NCI-H345 (cell line): ENCODE results near the gene SLC6A17.

Experiments used
- DNase-seq: peaks from one replicate; lab custom pipeline; 2025; lab: John Stamatoyannopoulos, UW

The SLC6A17 gene

GRCh38 chr1:110135666-110136065, 14.6 kb upstream of the SLC6A17 start:
- peak; percentile 71 for DNase-seq

- peak; percentile 96 for DNase-seq
These were observed 13.4 kb upstream of the SLC6A17 start for GRCh38 chr1:110136911-110137310.

DNA sequence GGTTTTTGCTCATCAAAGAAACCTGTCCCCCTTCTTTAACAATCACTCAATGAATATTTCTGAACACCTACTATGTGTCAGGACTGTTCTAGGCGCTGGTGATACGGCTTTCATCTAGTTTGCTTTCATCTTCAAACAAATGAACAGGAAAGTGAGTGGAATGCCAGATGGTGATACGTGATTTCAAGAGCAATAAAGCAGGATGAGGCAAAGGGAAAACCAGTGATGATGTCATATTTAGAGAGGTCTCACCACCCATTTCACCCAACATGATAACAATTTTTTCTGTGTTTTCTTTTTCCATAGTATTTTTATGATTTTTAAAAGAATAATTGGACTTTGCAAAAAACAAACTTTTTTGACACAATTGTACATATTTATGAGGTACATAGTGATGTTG, 11.3 kb upstream of the SLC6A17 start:
- DNase-seq = no peak

GRCh38 chr1:110144366-110144765, 5.9 kb upstream of the SLC6A17 start:
- DNase-seq = no peak

GRCh38 chr1:110148961-110149360, 1.3 kb upstream of the SLC6A17 start:
- DNase-seq = peak; percentile 54

- no peak for DNase-seq
These were observed 928 bp downstream of the SLC6A17 start for GRCh38 chr1:110151175-110151669.

DNA sequence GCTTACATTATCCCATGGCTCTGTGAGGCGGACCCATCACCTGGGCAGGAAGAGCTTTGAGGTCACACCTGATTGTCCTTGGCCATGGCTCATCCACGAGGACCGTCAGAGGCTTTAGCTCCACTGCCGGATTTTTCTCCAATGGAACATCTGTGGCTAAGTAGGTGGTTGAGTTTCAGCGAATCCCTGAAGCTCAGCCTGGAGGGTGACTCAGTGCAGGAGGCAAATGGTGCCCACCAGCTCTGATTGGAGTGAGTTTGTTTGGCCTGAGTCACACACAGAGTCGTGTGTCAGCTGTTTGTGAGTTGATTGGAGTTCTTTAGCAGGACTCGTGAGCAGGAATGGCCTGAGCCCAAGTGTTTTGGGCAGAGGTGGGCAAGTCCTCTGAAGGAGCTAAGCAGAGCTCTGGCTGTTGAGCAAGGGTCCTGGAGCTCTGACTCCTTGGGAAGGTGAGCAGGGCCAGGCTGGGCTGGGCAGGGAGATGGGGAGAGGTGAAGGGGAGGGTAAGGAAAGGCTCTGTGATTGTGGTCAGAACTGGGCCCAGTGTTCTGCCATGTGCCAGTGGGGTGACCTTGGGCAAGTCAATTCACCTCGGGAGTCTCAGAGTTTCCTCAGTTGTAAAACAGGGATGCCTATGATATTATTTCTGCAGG, 2.0 kb downstream of the SLC6A17 start:
- no peak for DNase-seq

DNA sequence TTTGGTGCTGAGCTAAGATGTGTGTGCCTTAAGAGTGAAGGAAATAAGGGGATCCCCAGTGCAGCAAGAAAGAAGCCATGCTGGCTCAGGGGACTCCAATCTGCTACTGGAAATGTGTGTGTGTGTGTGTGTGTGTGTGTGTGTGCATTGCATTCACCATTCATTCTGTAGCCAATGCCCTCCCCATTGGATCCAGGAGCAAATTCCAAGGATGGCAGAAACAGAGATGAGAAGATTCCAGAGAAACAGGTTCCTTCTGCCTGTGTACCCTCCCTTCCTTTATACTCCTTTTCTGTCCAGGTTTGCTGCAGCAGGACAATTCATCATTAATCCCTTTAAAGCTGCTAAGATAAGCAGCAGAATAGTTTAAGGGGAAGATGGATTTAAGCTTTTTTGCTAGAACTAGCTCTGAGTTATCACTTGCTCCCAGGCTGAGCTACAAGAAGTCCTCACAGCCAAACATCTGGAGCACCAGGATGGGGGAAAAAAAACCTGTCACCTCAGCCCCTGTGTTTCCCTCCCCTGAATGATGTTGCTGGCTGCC, 3.2 kb downstream of the SLC6A17 start:
- no peak for DNase-seq

GRCh38 chr1:110155878-110156522, 5.7 kb downstream of the SLC6A17 start:
- no peak for DNase-seq

DNA sequence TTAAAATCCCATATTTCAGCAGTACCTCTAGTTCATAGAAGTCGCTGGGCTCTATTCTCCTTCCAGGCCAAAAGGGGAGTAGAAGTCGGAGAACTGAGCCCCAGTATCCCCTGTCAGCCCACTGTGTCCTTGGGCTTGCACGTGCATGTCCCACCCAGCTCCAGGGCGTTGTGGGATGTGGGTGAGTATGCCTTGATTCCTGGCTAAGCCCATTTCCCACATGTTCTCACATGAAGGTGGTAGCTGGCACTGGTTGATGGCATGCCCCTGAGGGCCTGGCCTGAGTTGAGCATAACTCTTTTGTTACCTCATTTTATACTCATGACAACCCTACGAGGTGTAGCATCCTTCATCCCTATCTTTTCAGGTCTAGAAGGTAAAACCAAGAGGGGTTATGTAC, 8.0 kb downstream of the SLC6A17 start:
- no peak for DNase-seq

DNA sequence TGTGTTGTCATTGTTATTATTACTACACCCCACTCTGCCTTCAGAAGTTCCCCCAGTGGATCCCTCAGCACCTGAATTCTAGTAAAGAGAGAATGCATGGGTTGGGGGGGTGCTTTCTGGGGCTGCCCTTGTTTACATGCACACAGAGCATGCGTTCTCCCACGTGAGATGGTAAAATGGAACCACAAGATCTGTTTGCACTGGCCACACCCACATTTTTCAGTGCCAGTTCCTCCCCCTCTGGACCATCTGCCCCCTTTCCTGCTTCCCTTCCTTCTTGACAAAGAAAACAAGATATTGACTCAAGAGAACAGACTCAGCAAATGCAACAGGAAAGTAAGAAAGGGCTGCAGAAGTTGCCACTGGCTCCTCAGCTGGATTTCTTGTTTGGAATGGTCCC, 8.9 kb downstream of the SLC6A17 start:
- DNase-seq = no peak

DNA sequence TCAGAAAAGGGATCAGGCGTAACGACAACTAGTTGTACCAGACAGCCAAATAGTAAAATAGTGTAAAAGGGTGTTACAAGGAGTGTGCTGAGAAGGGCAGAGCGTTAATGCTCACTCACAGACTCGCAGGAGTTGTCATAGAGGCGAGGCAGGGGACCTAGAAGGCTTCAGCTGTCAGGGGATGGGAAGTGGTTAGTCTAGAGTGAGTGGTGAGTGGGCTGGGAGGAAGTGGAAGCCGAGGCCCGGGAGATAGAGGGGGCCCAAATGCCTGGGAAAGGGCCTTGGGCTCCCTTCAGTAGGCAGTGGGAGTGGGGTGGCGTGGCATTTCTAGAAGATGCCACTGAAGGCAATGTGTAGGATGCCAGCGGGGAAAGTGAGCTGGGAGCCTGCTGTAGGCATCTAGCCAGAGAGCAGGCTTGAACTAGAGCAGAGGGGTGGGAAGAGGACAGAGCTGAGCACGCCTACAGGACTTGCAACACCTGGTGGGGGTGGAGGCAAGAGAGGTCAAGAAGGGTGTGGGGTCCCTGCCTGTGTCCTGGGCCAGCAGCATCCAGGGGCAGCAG, 10.3 kb downstream of the SLC6A17 start:
- no peak for DNase-seq

DNA sequence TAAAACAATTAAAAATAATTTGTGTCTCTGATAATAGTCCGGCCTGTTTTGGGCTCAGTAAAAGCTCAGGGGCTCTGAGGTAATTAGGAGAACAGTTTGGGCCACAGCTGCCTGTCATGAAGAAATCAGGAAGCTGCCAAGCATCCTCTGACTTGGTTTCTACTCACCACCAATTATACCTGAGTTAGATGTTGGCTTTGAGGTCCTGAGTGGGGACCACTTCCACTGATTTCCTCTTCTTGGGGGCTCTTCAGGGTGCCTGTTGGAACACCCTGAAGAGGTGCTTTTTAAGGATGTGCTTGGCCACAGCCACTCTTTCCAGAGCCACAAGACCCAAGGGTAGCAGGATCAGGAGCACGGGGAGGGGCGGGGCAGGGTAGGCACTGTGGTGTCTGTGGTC, 10.9 kb downstream of the SLC6A17 start:
- no peak for DNase-seq

- DNase-seq = peak; percentile 19
These were observed 11.6 kb downstream of the SLC6A17 start for GRCh38 chr1:110161849-110162248.

GRCh38 chr1:110163591-110163990, 13.3 kb downstream of the SLC6A17 start:
- DNase-seq = peak; percentile 33

GRCh38 chr1:110164725-110165350, 14.5 kb downstream of the SLC6A17 start:
- no peak for DNase-seq

GRCh38 chr1:110165761-110166231, 15.5 kb downstream of the SLC6A17 start:
- no peak for DNase-seq

- no peak for DNase-seq
These were observed 16.6 kb downstream of the SLC6A17 start for GRCh38 chr1:110166861-110167260.

- no peak for DNase-seq
These were observed 20.8 kb downstream of the SLC6A17 start for GRCh38 chr1:110170766-110171733.

GRCh38 chr1:110172001-110172400, 21.7 kb downstream of the SLC6A17 start:
- DNase-seq = no peak

- DNase-seq = no peak
These were observed 23.3 kb downstream of the SLC6A17 start for GRCh38 chr1:110173466-110174105.
